ENCODE measurements around the gene HS3ST5. TPM values are rescaled to one million over a fixed set of nuclear protein-coding genes. Genes with fewer than 3 reads are reported as not detected.
A peak's percentile ranks its signal among the peaks of the same experiment; 100 is the strongest.

HS3ST5 gene
- total RNA-seq, 1 experiment from 2014 or later = 0.29 TPM

DNA sequence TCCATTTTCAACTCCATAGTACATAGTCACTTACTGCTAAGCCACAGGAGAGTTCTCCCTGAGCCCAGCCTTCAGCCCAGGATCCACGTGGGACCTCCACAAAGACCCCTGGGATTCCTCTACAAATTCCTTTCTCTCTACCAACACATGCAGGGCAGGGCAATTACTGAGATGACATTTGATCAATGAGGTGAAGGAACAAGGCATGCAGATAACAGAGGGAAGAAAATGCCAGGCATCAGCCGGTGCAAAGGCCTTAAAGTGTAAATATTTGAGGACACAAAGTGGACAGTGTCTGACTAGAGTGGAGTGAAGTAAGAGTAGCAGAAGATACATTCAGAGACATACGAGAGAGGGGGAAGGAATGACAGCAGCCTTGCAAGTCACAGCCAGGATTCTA is 70.2 kb downstream of the HS3ST5 start:
- H3K36me3 Mint-ChIP-seq (ENCODE audit: insufficient read depth, unreplicated experiment) = no peaks in the 10 kb centered on the region
- no peak overlapping the region for H3K4me3 ChIP-seq (ENCODE audit: low read depth, low read length)
- no TSS peak for BruUV-seq (replicated peaks)
- peak; percentile 35 to 51 for DNase-seq
- no peaks in the 10 kb centered on the region for H3K4me1 Mint-ChIP-seq (ENCODE audit: low read depth, unreplicated experiment)
- TF ChIP-seq, protein P1, sequence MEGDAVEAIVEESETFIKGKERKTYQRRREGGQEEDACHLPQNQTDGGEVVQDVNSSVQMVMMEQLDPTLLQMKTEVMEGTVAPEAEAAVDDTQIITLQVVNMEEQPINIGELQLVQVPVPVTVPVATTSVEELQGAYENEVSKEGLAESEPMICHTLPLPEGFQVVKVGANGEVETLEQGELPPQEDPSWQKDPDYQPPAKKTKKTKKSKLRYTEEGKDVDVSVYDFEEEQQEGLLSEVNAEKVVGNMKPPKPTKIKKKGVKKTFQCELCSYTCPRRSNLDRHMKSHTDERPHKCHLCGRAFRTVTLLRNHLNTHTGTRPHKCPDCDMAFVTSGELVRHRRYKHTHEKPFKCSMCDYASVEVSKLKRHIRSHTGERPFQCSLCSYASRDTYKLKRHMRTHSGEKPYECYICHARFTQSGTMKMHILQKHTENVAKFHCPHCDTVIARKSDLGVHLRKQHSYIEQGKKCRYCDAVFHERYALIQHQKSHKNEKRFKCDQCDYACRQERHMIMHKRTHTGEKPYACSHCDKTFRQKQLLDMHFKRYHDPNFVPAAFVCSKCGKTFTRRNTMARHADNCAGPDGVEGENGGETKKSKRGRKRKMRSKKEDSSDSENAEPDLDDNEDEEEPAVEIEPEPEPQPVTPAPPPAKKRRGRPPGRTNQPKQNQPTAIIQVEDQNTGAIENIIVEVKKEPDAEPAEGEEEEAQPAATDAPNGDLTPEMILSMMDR (IDR thresholded peaks at IDR 0.05; ENCODE audit: insufficient read depth in 1 of 2, low read depth in 1 of 2, low read length in 1 of 2, severe bottlenecking in 1 of 2, unreplicated experiment in 1 of 2) = no peak
- no peaks in the 10 kb centered on the region for H3K27me3 Mint-ChIP-seq (ENCODE audit: insufficient read depth, unreplicated experiment)
- intact Hi-C loops (cut with micrococcal nuclease; ENCODE audit: unreplicated experiment) = loop anchor here (1.0 kb wide), 1 partner anchor 127 kb away; no protein-coding TSS in a partner anchor
- no peaks in the 10 kb centered on the region for H3K9me3 ChIP-seq
- POLR2A ChIA-PET = no interaction called here
- no peaks in the 10 kb centered on the region for H3K27me3 ChIP-seq (replicated peaks; ENCODE audit: control insufficient read depth, insufficient read depth, low read length)
- H3K4me3 Mint-ChIP-seq (ENCODE audit: unreplicated experiment) = no peak overlapping the region
- no peak overlapping the region for H3K27ac Mint-ChIP-seq (ENCODE audit: unreplicated experiment)
- no peaks in the 10 kb centered on the region for H3K9me3 Mint-ChIP-seq (ENCODE audit: unreplicated experiment)
- H3K36me3 ChIP-seq (ENCODE audit: control insufficient read depth, insufficient read depth, low read length) = no peaks in the 10 kb centered on the region
- CTCF ChIA-PET = no interaction called here
- H3K4me1 ChIP-seq = peaks cover 20% of the 10 kb centered on the region

DNA sequence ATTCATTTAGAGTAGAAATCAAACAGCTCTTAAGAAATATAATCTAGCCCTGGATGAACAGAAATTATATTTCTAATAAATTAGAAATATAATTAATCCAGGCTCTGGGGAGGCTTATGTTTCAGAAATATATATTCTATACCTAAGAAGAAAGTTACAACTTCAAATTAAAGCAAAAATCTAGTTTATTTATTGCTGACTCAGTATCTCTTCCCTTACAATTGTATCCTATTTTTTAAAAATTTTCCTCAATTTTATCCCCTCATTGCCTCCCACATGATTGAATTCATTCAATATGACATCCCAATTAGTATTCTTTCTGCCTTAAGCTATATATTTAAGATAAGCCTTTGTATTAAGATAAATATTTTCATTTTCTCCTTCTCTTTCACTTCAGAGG is 71.4 kb downstream of the HS3ST5 start:
- H3K36me3 ChIP-seq (ENCODE audit: control insufficient read depth, insufficient read depth, low read length) = no peaks in the 10 kb centered on the region
- intact Hi-C loops (cut with micrococcal nuclease; ENCODE audit: unreplicated experiment) = no loop called here
- no peak for DNase-seq
- no peaks in the 10 kb centered on the region; the same call in 1 of the 2 replicates for H3K27me3 ChIP-seq (replicated peaks; ENCODE audit: control insufficient read depth, insufficient read depth, low read length)
- Mint-ChIP-seq H3K9me3 (ENCODE audit: unreplicated experiment) (no peaks in the 10 kb centered on the region), H3K36me3 (ENCODE audit: insufficient read depth, unreplicated experiment) (no peaks in the 10 kb centered on the region), H3K27ac (ENCODE audit: unreplicated experiment) (no peak overlapping the region), H3K4me1 (ENCODE audit: low read depth, unreplicated experiment) (no peaks in the 10 kb centered on the region), H3K4me3 (ENCODE audit: unreplicated experiment) (no peak overlapping the region), H3K27me3 (ENCODE audit: insufficient read depth, unreplicated experiment) (no peaks in the 10 kb centered on the region)
- ChIA-PET POLR2A (no interaction called here), CTCF (no interaction called here)
- H3K4me1 ChIP-seq = peaks cover 20% of the 10 kb centered on the region
- no peaks in the 10 kb centered on the region for H3K9me3 ChIP-seq
- BruUV-seq (replicated peaks) = no TSS peak
- H3K4me3 ChIP-seq (ENCODE audit: low read depth, low read length) = no peak overlapping the region
- TF ChIP-seq, protein P1 (IDR thresholded peaks at IDR 0.05; ENCODE audit: insufficient read depth in 1 of 2, low read depth in 1 of 2, low read length in 1 of 2, severe bottlenecking in 1 of 2, unreplicated experiment in 1 of 2) = no peak

DNA sequence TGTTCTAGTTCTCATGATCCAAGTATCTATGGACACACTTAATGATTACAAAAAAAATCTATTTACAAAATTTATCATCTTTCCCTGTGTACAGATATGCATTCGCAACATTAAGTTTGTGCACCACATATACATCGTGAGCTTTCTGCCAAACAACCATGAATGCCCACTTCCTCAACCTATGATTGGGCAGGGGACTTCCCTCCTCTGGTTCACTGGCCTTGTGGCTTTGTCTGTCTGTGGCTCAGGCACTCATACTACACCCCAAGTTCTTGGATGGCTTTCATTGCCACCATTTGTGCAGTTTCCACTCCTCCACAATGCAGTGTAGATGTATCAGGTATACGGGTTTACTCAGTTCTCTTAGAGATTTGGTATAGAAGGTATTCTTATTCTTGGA is 74.9 kb downstream of the HS3ST5 start:
- Mint-ChIP-seq H3K4me1 (ENCODE audit: low read depth, unreplicated experiment) (no peaks in the 10 kb centered on the region), H3K4me3 (ENCODE audit: unreplicated experiment) (no peak overlapping the region), H3K36me3 (ENCODE audit: insufficient read depth, unreplicated experiment) (no peaks in the 10 kb centered on the region), H3K9me3 (ENCODE audit: unreplicated experiment) (no peaks in the 10 kb centered on the region), H3K27ac (ENCODE audit: unreplicated experiment) (no peak overlapping the region), H3K27me3 (ENCODE audit: insufficient read depth, unreplicated experiment) (peaks cover 3% of the 10 kb centered on the region)
- no peak overlapping the region for H3K4me3 ChIP-seq (ENCODE audit: low read depth, low read length)
- no peaks in the 10 kb centered on the region; the same call in none of the 2 replicates for H3K27me3 ChIP-seq (replicated peaks; ENCODE audit: control insufficient read depth, insufficient read depth, low read length)
- POLR2A ChIA-PET = no interaction called here
- H3K4me1 ChIP-seq = peaks cover 10% of the 10 kb centered on the region
- CTCF ChIA-PET = no interaction called here
- TF ChIP-seq, protein P1 (IDR thresholded peaks at IDR 0.05; ENCODE audit: insufficient read depth in 1 of 2, low read depth in 1 of 2, low read length in 1 of 2, severe bottlenecking in 1 of 2, unreplicated experiment in 1 of 2) = no peak
- BruUV-seq (replicated peaks) = no TSS peak
- H3K36me3 ChIP-seq (ENCODE audit: control insufficient read depth, insufficient read depth, low read length) = no peaks in the 10 kb centered on the region
- no peak for DNase-seq
- H3K9me3 ChIP-seq = no peaks in the 10 kb centered on the region
- intact Hi-C loops (cut with micrococcal nuclease; ENCODE audit: unreplicated experiment) = no loop called here
